Measurements from ENCODE around the gene SHISA9. TPM values are rescaled to one million over a fixed set of nuclear protein-coding genes. Genes with fewer than 3 reads are reported as not detected.

The SHISA9 gene
- total and polyA plus RNA-seq, 4 donors: under 0.01 to 0.08 (median 0.07) TPM; not detected in 1

- H3K4me3 ChIP-seq (ENCODE audit: low read depth in 1 of 3, low read length in 3 of 3): no peak overlapping the region
- H3K27ac ChIP-seq (ENCODE audit: low read depth in 1 of 2, low read length in 2 of 2): no peak overlapping the region
- DNase-seq (ENCODE audit: low spot score): no peak
- 70% methylated on average over 3 of the region's 3 CpGs for WGBS
- H3K4me1 ChIP-seq (ENCODE audit: control insufficient read depth in 4 of 4, insufficient read depth in 4 of 4, low read length in 3 of 4): no peaks in the 10 kb centered on the region
- no peaks in the 10 kb centered on the region for H3K27me3 ChIP-seq (ENCODE audit: control insufficient read depth in 4 of 4, insufficient read depth in 4 of 4, low read length in 3 of 4)
- H3K9ac ChIP-seq (ENCODE audit: low read depth in 1 of 2, low read length in 2 of 2): no peak overlapping the region
- no peaks in the 10 kb centered on the region for H3K9me3 ChIP-seq (ENCODE audit: control insufficient read depth in 4 of 4, low read length in 3 of 4)
- TF ChIP-seq HNF4G (IDR thresholded peaks at IDR 0.05) (no peak), HNF4A (conservative IDR thresholded peaks at IDR 0.05) (no peak), GABPA (IDR thresholded peaks at IDR 0.05 in 1 of 2, conservative IDR thresholded peaks at IDR 0.05 in 1 of 2) (no peak), ZBTB33 (IDR thresholded peaks at IDR 0.05) (no peak), CTCF (IDR thresholded peaks at IDR 0.05; ENCODE audit: low read depth, low read length, missing input control) (no peak), ATF3 (IDR thresholded peaks at IDR 0.05) (no peak)
- no peaks in the 10 kb centered on the region for H3K36me3 ChIP-seq (ENCODE audit: control insufficient read depth in 4 of 4, insufficient read depth in 3 of 4, low read depth in 1 of 4, low read length in 3 of 4)
Observed at GRCh38 chr16:13155780-13156179, 254.4 kb downstream of the SHISA9 start.

GRCh38 chr16:13157082-13157481, 255.7 kb downstream of the SHISA9 start:
- no peak for DNase-seq (ENCODE audit: low spot score)
- no peak for TF ChIP-seq HNF4A (conservative IDR thresholded peaks at IDR 0.05)
- no peak for TF ChIP-seq NR2F2 (IDR thresholded peaks at IDR 0.05)
- TF ChIP-seq GABPA (IDR thresholded peaks at IDR 0.05 in 1 of 2, conservative IDR thresholded peaks at IDR 0.05 in 1 of 2): no peak
- TF ChIP-seq YY1 (IDR thresholded peaks at IDR 0.05): no peak
- no peak for TF ChIP-seq FOXA1 (IDR thresholded peaks at IDR 0.05)
- no peak for TF ChIP-seq HNF4G (IDR thresholded peaks at IDR 0.05)
- 79% methylated on average over 3 of the region's 3 CpGs for WGBS

GRCh38 chr16:13158427-13158826, 257.0 kb downstream of the SHISA9 start:
- H3K36me3 ChIP-seq (ENCODE audit: control insufficient read depth in 4 of 4, insufficient read depth in 3 of 4, low read depth in 1 of 4, low read length in 3 of 4): no peaks in the 10 kb centered on the region
- no peaks in the 10 kb centered on the region for H3K9me3 ChIP-seq (ENCODE audit: control insufficient read depth in 4 of 4, low read length in 3 of 4)
- DNase-seq (ENCODE audit: low spot score): no peak
- H3K27me3 ChIP-seq (ENCODE audit: control insufficient read depth in 4 of 4, insufficient read depth in 4 of 4, low read length in 3 of 4): no peaks in the 10 kb centered on the region
- no peaks in the 10 kb centered on the region for H3K4me1 ChIP-seq (ENCODE audit: control insufficient read depth in 4 of 4, insufficient read depth in 4 of 4, low read length in 3 of 4)
- no peak overlapping the region for H3K4me3 ChIP-seq (ENCODE audit: low read depth in 1 of 3, low read length in 3 of 3)
- TF ChIP-seq YY1 (IDR thresholded peaks at IDR 0.05): no peak
- TF ChIP-seq RAD21 (IDR thresholded peaks at IDR 0.05): no peak
- TF ChIP-seq TAF1 (conservative IDR thresholded peaks at IDR 0.05): no peak
- TF ChIP-seq CTCF (IDR thresholded peaks at IDR 0.05; ENCODE audit: low read depth, low read length, missing input control): no peak
- TF ChIP-seq FOXA2 (IDR thresholded peaks at IDR 0.05): no peak
- TF ChIP-seq HNF4G (IDR thresholded peaks at IDR 0.05): no peak
- no peak for TF ChIP-seq JUND (IDR thresholded peaks at IDR 0.05)
- TF ChIP-seq NR2F2 (IDR thresholded peaks at IDR 0.05): no peak
- no peak for TF ChIP-seq ATF3 (IDR thresholded peaks at IDR 0.05)
- TF ChIP-seq MAX (IDR thresholded peaks at IDR 0.05): no peak
- TF ChIP-seq REST (IDR thresholded peaks at IDR 0.05): no peak
- no peak for TF ChIP-seq RXRA (IDR thresholded peaks at IDR 0.05)
- no peak overlapping the region for H3K27ac ChIP-seq (ENCODE audit: low read depth in 1 of 2, low read length in 2 of 2)
- whole genome bisulfite sequencing: 92% methylated on average over 3 of the region's 3 CpGs
- no peak overlapping the region for H3K9ac ChIP-seq (ENCODE audit: low read depth in 1 of 2, low read length in 2 of 2)

More at GRCh38 chr16:13157082-13157481, 255.7 kb downstream of the SHISA9 start:
- Histone ChIP-seq H3K27me3 (ENCODE audit: control insufficient read depth in 4 of 4, insufficient read depth in 4 of 4, low read length in 3 of 4) (no peaks in the 10 kb centered on the region), H3K4me1 (ENCODE audit: control insufficient read depth in 4 of 4, insufficient read depth in 4 of 4, low read length in 3 of 4) (no peaks in the 10 kb centered on the region), H3K9ac (ENCODE audit: low read depth in 1 of 2, low read length in 2 of 2) (no peak overlapping the region), H3K27ac (ENCODE audit: low read depth in 1 of 2, low read length in 2 of 2) (no peak overlapping the region), H3K36me3 (ENCODE audit: control insufficient read depth in 4 of 4, insufficient read depth in 3 of 4, low read depth in 1 of 4, low read length in 3 of 4) (no peaks in the 10 kb centered on the region), H3K4me3 (ENCODE audit: low read depth in 1 of 3, low read length in 3 of 3) (no peak overlapping the region), H3K9me3 (ENCODE audit: control insufficient read depth in 4 of 4, low read length in 3 of 4) (no peaks in the 10 kb centered on the region)
